ENCODE measurements around the gene SBF2.

The SBF2 gene

DNA sequence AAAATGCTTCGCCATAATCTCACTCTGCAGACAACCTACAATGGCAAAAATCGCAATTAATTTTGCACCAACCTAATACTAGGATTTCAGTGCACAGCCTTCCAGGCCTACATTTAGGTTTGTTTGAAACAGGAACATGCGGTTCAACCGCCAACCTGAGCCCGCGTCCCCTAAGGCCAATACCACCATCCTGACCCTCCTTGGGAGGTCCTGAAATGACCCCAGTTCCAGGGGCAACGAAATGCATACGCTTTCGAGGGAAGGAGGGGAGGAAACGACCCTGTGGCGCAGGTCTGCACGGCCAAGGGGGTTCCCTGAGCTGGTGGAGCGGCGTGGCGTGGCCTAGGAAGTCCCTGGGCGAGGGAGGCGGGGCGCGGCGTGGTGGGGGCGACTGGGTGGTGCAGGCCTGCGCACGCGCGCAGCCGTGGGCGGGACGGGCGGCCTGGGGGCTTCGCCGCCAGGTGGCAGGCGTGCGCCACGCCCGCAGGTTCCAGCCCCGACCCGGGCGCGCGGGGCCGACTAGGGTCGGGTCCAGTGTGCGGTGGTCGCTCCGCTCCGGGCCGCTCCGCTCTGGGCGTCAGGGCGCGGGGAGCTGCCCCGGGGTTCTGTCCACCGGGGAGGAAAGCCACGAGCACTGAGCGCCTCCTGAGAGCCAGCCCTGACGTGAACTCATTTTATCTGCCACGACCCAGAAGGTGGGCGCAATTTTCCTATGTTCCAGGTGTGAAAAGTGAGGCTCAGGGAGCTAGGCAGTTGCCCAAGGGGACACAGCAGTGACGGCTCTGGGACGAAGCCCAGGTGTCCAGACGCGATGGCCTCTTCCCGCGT, 536.0 kb downstream of the SBF2 start:
- DNase-seq (ENCODE audit: low read depth), result no peak
- TF ChIP-seq, protein P1, sequence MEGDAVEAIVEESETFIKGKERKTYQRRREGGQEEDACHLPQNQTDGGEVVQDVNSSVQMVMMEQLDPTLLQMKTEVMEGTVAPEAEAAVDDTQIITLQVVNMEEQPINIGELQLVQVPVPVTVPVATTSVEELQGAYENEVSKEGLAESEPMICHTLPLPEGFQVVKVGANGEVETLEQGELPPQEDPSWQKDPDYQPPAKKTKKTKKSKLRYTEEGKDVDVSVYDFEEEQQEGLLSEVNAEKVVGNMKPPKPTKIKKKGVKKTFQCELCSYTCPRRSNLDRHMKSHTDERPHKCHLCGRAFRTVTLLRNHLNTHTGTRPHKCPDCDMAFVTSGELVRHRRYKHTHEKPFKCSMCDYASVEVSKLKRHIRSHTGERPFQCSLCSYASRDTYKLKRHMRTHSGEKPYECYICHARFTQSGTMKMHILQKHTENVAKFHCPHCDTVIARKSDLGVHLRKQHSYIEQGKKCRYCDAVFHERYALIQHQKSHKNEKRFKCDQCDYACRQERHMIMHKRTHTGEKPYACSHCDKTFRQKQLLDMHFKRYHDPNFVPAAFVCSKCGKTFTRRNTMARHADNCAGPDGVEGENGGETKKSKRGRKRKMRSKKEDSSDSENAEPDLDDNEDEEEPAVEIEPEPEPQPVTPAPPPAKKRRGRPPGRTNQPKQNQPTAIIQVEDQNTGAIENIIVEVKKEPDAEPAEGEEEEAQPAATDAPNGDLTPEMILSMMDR (IDR thresholded peaks at IDR 0.05; ENCODE audit: low read depth, low read length, missing control alignments), result peak; percentile 78

DNA sequence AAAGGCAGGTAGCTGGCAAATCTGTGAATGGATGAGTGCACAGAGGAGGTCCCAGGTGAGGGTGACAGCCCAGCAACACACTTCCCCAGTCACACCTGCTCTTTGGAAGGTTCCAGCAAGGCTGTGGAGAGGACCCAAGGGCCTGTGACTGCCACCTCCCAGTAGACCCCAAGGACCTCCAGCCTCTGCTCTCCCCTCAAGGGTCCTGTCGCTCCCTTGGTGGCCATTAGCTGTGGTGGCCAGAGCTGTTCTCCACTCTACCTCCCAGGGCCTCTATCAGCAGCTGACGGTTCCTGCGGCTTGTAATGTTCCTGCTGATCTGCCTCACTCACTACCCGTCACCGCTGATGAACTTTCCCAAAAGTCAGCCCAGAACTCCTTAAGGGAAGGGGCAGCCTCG, 537.1 kb downstream of the SBF2 start:
- TF ChIP-seq, protein P1 (IDR thresholded peaks at IDR 0.05; ENCODE audit: low read depth, low read length, missing control alignments), result no peak
- DNase-seq (ENCODE audit: low read depth), result no peak
- no peak overlapping the region for H3K4me3 ChIP-seq (ENCODE audit: low read depth, low read length)

More for the DNA sequence above, 536.0 kb downstream of the SBF2 start:
- peak overlapping the region; percentile 83 for H3K4me3 ChIP-seq (ENCODE audit: low read depth, low read length)

DNA sequence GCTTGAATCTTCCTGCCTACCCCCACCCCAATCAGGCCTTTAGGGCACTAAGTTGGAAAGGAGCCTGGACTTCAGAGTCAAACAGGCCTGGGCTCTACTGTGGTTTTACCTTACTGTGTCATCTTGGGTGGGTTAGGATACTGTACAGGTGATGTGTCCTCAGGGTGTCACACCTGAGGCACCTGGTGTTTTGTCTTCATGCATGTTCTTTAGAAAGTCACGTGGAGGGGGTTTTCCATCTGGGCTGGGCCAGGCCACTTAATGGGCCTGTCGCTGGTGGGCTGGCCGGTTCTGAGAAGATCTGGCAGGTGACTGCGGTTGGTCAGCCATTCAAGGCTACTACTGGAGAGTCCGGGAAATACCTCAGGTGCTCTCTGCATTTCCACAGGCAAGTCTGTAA, 537.6 kb downstream of the SBF2 start:
- TF ChIP-seq, protein P1 (IDR thresholded peaks at IDR 0.05; ENCODE audit: low read depth, low read length, missing control alignments), result no peak
- no peak for DNase-seq (ENCODE audit: low read depth)
- H3K4me3 ChIP-seq (ENCODE audit: low read depth, low read length), result no peak overlapping the region

DNA sequence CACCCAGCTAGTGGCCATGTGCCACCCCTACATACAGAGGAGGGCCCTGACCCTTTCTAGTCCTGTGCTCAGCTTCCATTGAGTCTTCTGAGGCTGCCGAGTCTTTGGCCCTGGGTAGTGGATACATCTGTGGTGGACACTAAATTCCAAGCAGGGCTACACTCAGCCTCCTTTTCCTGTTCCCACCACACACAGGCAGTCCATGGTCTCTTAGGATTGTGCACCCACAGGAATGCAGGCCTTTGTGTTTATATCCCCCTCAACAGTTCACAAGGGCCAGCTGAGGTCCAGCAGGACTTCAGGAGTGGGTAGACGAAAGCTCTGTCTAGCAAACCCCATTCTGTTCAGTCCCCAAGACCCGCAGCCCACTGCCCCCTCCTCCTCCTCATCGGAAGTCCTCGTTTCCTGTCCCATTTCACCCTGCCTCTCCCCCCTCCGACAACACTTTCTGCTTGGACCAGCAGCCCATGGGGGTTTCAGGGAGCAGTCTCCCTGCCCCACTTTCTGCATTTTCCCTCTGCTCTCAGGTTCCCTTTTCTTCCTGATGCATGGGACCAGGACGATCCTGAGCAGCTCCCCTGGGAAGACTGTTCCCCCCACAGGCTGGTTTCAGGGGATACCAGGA, 538.3 kb downstream of the SBF2 start:
- no peak for DNase-seq (ENCODE audit: low read depth)
- TF ChIP-seq, protein P1 (IDR thresholded peaks at IDR 0.05; ENCODE audit: low read depth, low read length, missing control alignments), result no peak

DNA sequence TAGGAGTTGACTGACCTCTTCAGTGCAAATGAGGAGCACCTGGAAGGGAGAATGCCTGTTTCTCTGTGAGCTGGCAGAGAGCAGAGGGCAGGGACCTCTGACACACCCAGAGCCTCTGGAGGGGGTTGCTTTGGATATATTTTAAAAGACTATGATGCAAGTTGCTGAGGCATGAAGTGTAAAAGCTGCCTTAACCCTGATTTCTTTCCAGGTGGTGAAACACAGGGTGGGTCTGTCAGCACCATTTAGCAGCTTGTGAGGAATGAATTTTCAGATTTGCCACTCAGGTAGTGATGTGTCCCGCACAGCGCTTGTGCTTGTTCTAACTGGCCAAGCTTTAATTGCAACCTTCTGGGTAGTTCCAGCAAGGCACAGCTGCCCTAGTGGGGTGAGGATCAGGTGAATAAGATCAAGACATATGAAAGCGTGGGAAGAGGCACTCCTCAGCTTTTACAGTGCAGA, 540.0 kb downstream of the SBF2 start:
- TF ChIP-seq, protein P1 (IDR thresholded peaks at IDR 0.05; ENCODE audit: low read depth, low read length, missing control alignments), result no peak
- H3K4me3 ChIP-seq (ENCODE audit: low read depth, low read length), result no peak overlapping the region
- DNase-seq (ENCODE audit: low read depth), result no peak

More for the DNA sequence above, 538.3 kb downstream of the SBF2 start:
- H3K4me3 ChIP-seq (ENCODE audit: low read depth, low read length), result no peak overlapping the region

DNA sequence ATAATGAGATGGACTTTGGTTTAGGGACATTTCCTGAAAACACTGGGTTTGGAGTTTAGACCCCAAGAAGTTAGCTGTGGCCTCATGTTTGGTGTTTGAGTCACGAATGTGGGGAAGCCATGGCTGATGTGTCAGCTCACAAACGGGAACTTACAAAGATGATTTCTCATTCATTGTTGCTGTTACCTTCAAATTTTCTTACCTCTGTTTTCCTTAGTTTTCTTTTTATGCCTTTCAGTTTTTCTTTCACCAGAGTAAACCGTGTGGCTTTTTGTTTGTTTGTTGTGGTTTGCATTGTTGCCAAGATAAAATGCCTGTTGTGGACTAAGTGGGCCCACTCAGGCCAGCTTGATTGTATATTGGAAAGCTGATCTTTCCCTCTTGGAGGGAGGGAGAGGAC, 541.0 kb downstream of the SBF2 start:
- no peak for DNase-seq (ENCODE audit: low read depth)
- TF ChIP-seq, protein P1 (IDR thresholded peaks at IDR 0.05; ENCODE audit: low read depth, low read length, missing control alignments), result no peak
- H3K4me3 ChIP-seq (ENCODE audit: low read depth, low read length), result no peak overlapping the region
